Fibroblast of lung (primary cell): ENCODE measurements around the gene KIF11. TPM values are rescaled to one million over a fixed set of nuclear protein-coding genes. Genes with fewer than 3 reads are reported as not detected.

Experiments
- DNase-seq, 2 donors: peaks; one replicate each; pipeline versions ENCODE4 v3.0.0 to v3.0.0-alpha.2; 2010; ENCODE audit warnings: low read depth in 2 of 2
- H2AFZ ChIP-seq: 2 replicates; pipeline ENCODE4 v1.5.1; 2012; ENCODE audit warnings: low read length, control low read depth, inconsistent platforms
- H3K27ac ChIP-seq: 2 replicates; pipeline ENCODE4 v1.5.1; 2011; ENCODE audit warnings: low read length, control low read depth; ENCODE audit not compliant: insufficient read depth
- H3K27me3 ChIP-seq: 2 replicates; pipeline ENCODE4 v1.5.1; 2011; ENCODE audit warnings: mild to moderate bottlenecking, low read length; ENCODE audit not compliant: control insufficient read depth, insufficient read depth
- H3K36me3 ChIP-seq: 2 replicates; pipeline ENCODE4 v1.5.1; 2011; ENCODE audit warnings: low read length; ENCODE audit not compliant: control insufficient read depth, insufficient read depth
- H3K4me1 ChIP-seq: 2 replicates; pipeline ENCODE4 v1.5.1; 2011; ENCODE audit warnings: low read length; ENCODE audit not compliant: control insufficient read depth, insufficient read depth; ENCODE audit errors: extremely low read depth
- H3K4me2 ChIP-seq: 2 replicates; pipeline ENCODE4 v1.5.1; 2011; ENCODE audit warnings: low read length, control low read depth; ENCODE audit not compliant: insufficient read depth; ENCODE audit errors: extremely low read depth
- H3K4me3 ChIP-seq, 4 experiments: fragments of 200-600 bp in 1 of 4; sonication (generic) in 1 of 4; replicated peaks in 1 of 4; 2 replicates each; pipeline ENCODE4 v1.5.1; 2011 to 2016; ENCODE audit warnings: low read length in 4 of 4, low read depth in 3 of 4, mild to moderate bottlenecking in 3 of 4, control low read depth in 2 of 4, inconsistent platforms in 1 of 4, mixed read lengths in 1 of 4; ENCODE audit not compliant: insufficient read depth in 1 of 4; ENCODE audit errors: control extremely low read depth in 1 of 4
- H3K79me2 ChIP-seq: 2 replicates; pipeline ENCODE4 v1.5.1; 2012; ENCODE audit warnings: mild to moderate bottlenecking, low read length, inconsistent platforms; ENCODE audit not compliant: control insufficient read depth, insufficient read depth
- H3K9ac ChIP-seq: 2 replicates; pipeline ENCODE4 v1.5.1; 2011; ENCODE audit warnings: mild to moderate bottlenecking, low read length, control low read depth; ENCODE audit not compliant: insufficient read depth
- H3K9me3 ChIP-seq: 2 replicates; pipeline ENCODE4 v1.5.1; 2012; ENCODE audit warnings: low read depth, low read length; ENCODE audit not compliant: control insufficient read depth, insufficient read depth
- H4K20me1 ChIP-seq: 2 replicates; pipeline ENCODE4 v1.5.1; 2011; ENCODE audit warnings: low read length; ENCODE audit not compliant: control insufficient read depth, insufficient read depth; ENCODE audit errors: extremely low read depth
- EZH2 ChIP-seq: IDR thresholded peaks from 2 replicates; pipeline ENCODE4 v1.5.1; 2012; ENCODE audit warnings: low read length, control low read depth, mild to moderate bottlenecking; ENCODE audit errors: missing control alignments
- polyA plus RNA-seq, 2 donors: library from polyadenylated mRNA; depleted of rRNA in 1 of 2; stranded (reverse) in 1 of 2; unstranded in 1 of 2; fragments of >200 nt; gene quantifications; 2 replicates each; pipeline ENCODE4 v1.2.1, GENCODE V29; 2011 to 2012; ENCODE audit warnings: missing spikeins in 1 of 2
- total RNA-seq: library from RNA; depleted of rRNA; stranded (reverse); fragments of >200 nt; gene quantifications from 2 replicates; pipeline ENCODE4 v1.2.1, GENCODE V29; 2014
- TF ChIP-seq, protein P1 (sequence below), 2 donors: IDR thresholded peaks in 1 of 2; conservative IDR thresholded peaks in 1 of 2; 1 replicate in 1 of 2; 2 replicates in 1 of 2; pipeline ENCODE4 v1.5.1; 2011 to 2012; ENCODE audit warnings: low read length in 2 of 2, control low read depth in 1 of 2, inconsistent platforms in 1 of 2, low read depth in 1 of 2, mild to moderate bottlenecking in 1 of 2

Gene KIF11
- total and polyA plus RNA-seq, 2 donors (not counting 1 experiment from before 2014, with no cell fraction given): 7.5 to 8.9 TPM

DNA sequence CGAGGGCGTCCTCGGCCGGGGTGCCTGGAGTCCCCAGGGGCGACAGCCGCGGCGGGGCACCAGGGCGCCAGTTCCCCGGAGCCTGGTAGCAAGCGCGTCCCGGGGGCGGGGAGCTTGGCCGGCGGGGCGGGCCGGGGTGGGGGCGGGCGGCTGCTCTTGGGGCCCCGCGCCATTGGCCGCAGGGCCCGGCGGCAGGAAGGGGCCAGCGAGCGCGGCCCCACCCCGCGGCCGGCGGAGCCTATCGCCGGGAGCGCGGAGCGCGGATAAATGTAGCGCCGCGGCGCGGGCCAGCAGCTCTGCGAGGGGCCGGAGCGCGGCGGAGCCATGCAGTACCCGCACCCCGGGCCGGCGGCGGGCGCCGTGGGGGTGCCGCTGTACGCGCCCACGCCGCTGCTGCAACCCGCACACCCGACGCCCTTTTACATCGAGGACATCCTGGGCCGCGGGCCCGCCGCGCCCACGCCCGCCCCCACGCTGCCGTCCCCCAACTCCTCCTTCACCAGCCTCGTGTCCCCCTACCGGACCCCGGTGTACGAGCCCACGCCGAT, 96.8 kb downstream of the KIF11 start, which contains the start of gene HHEX:
Gene HHEX (plus strand): TSS at position 293 of the 548 bp plus-strand sequence. CDS start 32 bp downstream, at position 325.
- no peaks in the 10 kb centered on the region for H3K27me3 ChIP-seq

DNA sequence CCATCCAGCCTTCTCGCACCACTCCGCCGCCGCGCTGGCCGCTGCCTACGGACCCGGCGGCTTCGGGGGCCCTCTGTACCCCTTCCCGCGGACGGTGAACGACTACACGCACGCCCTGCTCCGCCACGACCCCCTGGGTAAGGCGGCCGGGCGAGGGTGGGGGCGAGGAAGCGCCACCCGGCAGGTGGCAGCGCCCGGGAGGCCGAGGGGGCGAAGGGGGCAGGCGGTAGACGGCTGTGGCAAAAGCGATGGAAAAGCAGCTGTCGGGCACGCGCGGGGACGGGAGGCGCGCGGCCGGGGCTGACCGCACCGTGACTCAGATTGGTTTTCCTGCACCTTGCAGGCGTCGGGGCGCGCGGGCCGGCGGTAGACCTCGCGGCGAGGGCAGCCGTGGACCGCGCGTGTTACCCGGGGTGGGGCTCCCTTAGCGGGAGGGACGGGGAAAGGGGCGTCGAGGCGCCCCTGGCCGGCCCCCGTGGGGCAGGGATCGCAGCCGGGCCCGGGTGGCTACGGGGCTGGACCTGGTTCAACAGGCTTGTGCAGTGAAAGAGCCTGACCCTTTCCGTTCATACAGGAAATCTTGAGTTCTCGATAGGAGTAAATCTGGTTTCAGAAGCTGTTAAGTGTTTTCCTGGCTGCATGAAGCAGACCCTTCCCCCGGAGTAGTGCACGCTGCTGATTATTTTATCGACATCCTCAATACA, 97.4 kb downstream of the KIF11 start:
- Histone ChIP-seq H3K9ac (peak overlapping the region; percentile 57), H3K36me3 (no peaks in the 10 kb centered on the region), H3K4me3 (peak overlapping the region; percentile 52 to 75 (median 70)), H3K27me3 (no peaks in the 10 kb centered on the region), H3K4me1 (no peaks in the 10 kb centered on the region), H3K79me2 (peaks cover 5% of the 10 kb centered on the region), H3K4me2 (peak overlapping the region; percentile 23), H3K27ac (peak overlapping the region; percentile 65), H4K20me1 (no peaks in the 10 kb centered on the region), H3K9me3 (no peaks in the 10 kb centered on the region), H2AFZ (peak overlapping the region; percentile 70)
- DNase-seq: peak; percentile 64 to 75
- TF ChIP-seq, protein P1, sequence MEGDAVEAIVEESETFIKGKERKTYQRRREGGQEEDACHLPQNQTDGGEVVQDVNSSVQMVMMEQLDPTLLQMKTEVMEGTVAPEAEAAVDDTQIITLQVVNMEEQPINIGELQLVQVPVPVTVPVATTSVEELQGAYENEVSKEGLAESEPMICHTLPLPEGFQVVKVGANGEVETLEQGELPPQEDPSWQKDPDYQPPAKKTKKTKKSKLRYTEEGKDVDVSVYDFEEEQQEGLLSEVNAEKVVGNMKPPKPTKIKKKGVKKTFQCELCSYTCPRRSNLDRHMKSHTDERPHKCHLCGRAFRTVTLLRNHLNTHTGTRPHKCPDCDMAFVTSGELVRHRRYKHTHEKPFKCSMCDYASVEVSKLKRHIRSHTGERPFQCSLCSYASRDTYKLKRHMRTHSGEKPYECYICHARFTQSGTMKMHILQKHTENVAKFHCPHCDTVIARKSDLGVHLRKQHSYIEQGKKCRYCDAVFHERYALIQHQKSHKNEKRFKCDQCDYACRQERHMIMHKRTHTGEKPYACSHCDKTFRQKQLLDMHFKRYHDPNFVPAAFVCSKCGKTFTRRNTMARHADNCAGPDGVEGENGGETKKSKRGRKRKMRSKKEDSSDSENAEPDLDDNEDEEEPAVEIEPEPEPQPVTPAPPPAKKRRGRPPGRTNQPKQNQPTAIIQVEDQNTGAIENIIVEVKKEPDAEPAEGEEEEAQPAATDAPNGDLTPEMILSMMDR (conservative IDR thresholded peaks at IDR 0.05 in 1 of 2, IDR thresholded peaks at IDR 0.05 in 1 of 2; ENCODE audit: low read depth in 1 of 2, low read length in 2 of 2): no peak
- TF ChIP-seq EZH2: no peak

More for the DNA sequence above, 96.8 kb downstream of the KIF11 start, which contains the start of gene HHEX:
- Histone ChIP-seq H3K9ac (peak within 1 kb of the TSS; percentile 68), H2AFZ (peak within 1 kb of the TSS; percentile 71), H3K4me1 (no peaks in the 10 kb centered on the region), H3K79me2 (peaks cover 5% of the 10 kb centered on the region), H3K36me3 (no peaks in the 10 kb centered on the region), H3K9me3 (no peaks in the 10 kb centered on the region), H3K4me3 (peak within 1 kb of the TSS; percentile 52 to 75 (median 70)), H3K4me2 (peak within 1 kb of the TSS; percentile 39), H4K20me1 (no peaks in the 10 kb centered on the region), H3K27ac (peak within 1 kb of the TSS; percentile 65)
- peak; percentile 73 to 76 for DNase-seq
- TF ChIP-seq, protein P1 (conservative IDR thresholded peaks at IDR 0.05 in 1 of 2, IDR thresholded peaks at IDR 0.05 in 1 of 2; ENCODE audit: low read depth in 1 of 2, low read length in 2 of 2): no peak
- no peak for TF ChIP-seq EZH2

DNA sequence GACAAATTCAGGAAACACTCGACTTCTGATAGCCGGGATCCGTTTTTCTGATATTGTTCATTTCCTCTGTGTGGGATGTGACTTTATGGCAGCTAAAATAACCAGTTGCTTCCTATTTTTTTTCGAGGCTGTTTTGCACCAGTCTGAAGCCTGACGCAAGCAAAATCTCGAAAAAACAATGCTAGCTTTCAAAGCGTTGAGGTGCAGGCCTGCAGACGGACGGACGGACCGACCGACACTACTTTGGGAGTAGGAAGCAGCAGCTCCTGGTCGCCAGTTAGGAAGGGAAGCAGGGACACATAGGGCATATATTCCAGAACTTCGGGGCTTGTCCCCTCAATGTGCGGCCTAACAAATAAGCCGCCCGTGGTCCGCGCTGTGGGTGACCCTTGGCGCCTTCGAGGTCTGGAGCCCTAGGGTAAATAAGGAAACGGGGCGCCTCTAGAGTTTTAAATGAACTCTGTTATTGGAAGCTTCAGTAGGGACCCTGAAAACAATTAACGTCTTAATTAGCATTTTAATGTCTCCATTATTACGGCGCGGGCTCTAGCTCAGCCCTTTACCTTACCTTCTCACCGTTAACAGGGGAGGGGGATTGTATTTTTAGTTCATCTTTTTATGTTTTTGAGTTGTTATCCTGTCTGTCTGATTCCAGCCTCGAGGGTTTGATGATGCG, 98.1 kb downstream of the KIF11 start:
- Histone ChIP-seq H3K27ac (no peak overlapping the region), H3K36me3 (no peaks in the 10 kb centered on the region), H3K9ac (no peak overlapping the region), H3K79me2 (peaks cover 5% of the 10 kb centered on the region), H3K4me1 (no peaks in the 10 kb centered on the region), H4K20me1 (no peaks in the 10 kb centered on the region), H3K4me2 (peak overlapping the region; percentile 38), H2AFZ (no peak overlapping the region), H3K27me3 (no peaks in the 10 kb centered on the region), H3K9me3 (no peaks in the 10 kb centered on the region), H3K4me3 (peak overlapping the region; percentile 51 to 75 (median 70))
- no peak for DNase-seq
- TF ChIP-seq EZH2: no peak
- TF ChIP-seq, protein P1 (conservative IDR thresholded peaks at IDR 0.05 in 1 of 2, IDR thresholded peaks at IDR 0.05 in 1 of 2; ENCODE audit: low read depth in 1 of 2, low read length in 2 of 2): no peak
